ENCODE measurements around the gene SRXN1. TPM values are rescaled to one million over a fixed set of nuclear protein-coding genes. Genes with fewer than 3 reads are reported as not detected.

The SRXN1 gene
- 100 to 1,000 TPM in 3 of 4 donors, 10 to 100 TPM in 1; 87.9 to 170 (median 128) TPM for total RNA-seq

- peak; percentile 86 to 92 for DNase-seq
- Histone ChIP-seq H3K27me3 (no peaks in the 10 kb centered on the region), H3K9me3 (no peaks in the 10 kb centered on the region), H3K27ac (peak within 1 kb of the TSS; percentile 83 to 99 (median 88)), H3K4me3 (peak within 1 kb of the TSS; percentile 76 to 99 (median 82)), H3K4me1 (peaks cover 19 to 21% of the 10 kb centered on the region in 2 donors), H3K36me3 (peaks cover 0 to 31% of the 10 kb centered on the region in 2 donors)
- intact Hi-C loops (cut with DNase I; ENCODE audit: low total_unique reads), result loop anchor here (1.0 to 5.0 kb wide), 7 partner anchors 14 to 469 kb away; partner anchors contain the start of genes CSNK2A1, FAM110A and RBCK1
- ATAC-seq, result peak; percentile 88 to 90
- peak; percentile 84 to 93 for TF ChIP-seq POLR2A (IDR thresholded peaks at IDR 0.05)
- TF ChIP-seq CTCF (IDR thresholded peaks at IDR 0.05 in 4 of 5, conservative IDR thresholded peaks at IDR 0.05 in 1 of 5), result peak; percentile 35 to 80 (median 78)
- in situ Hi-C loops (cut with MboI; ENCODE audit: low sequenced_read_pairs in 4 of 4), result loop anchor here in 2 of 4 donors (10.0 kb wide), 2 partner anchors 98 to 108 kb away; partner anchors contain the start of gene CSNK2A1 (in 1 of the 2)
These were observed at the start of gene SRXN1 for GRCh38 chr20:653110-653589. SRXN1 (minus strand) TSS chr20:653200; CDS start chr20:653185, 15 bp downstream.

GRCh38 chr20:701401-702129 is 48.6 kb upstream of the SRXN1 start:
- intact Hi-C loops (cut with DNase I; ENCODE audit: low total_unique reads), result no loop called here
- peaks cover 7% of the 10 kb centered on the region in 2 donors for H3K4me1 ChIP-seq
- ATAC-seq (peak; percentile 47 to 53), DNase-seq (peak; percentile 28 to 42)
- no peaks in the 10 kb centered on the region for H3K36me3 ChIP-seq
- no peak overlapping the region for H3K27ac ChIP-seq
- in situ Hi-C loops (cut with MboI; ENCODE audit: low sequenced_read_pairs in 4 of 4), result no loop called here
- no peaks in the 10 kb centered on the region for H3K27me3 ChIP-seq
- no peak overlapping the region for H3K4me3 ChIP-seq
- no peak for TF ChIP-seq POLR2A (IDR thresholded peaks at IDR 0.05)
- no peaks in the 10 kb centered on the region for H3K9me3 ChIP-seq

- ATAC-seq, result peak; percentile 67 to 78
- Histone ChIP-seq H3K36me3 (no peaks in the 10 kb centered on the region), H3K9me3 (no peaks in the 10 kb centered on the region), H3K27ac (peak overlapping the region; percentile 46 to 71 (median 54)), H3K27me3 (no peaks in the 10 kb centered on the region), H3K4me1 (peaks cover 7% of the 10 kb centered on the region in 2 donors), H3K4me3 (no peak overlapping the region)
- peak; percentile 42 to 74 for DNase-seq
- in situ Hi-C loops (cut with MboI; ENCODE audit: low sequenced_read_pairs in 4 of 4) (no loop called here), intact Hi-C loops (cut with DNase I; ENCODE audit: low total_unique reads) (no loop called here)
- TF ChIP-seq CTCF (IDR thresholded peaks at IDR 0.05 in 4 of 5, conservative IDR thresholded peaks at IDR 0.05 in 1 of 5) (no peak), POLR2A (IDR thresholded peaks at IDR 0.05) (no peak)
These were observed 46.9 kb upstream of the SRXN1 start for GRCh38 chr20:699811-700338.

GRCh38 chr20:699342-699741 is 46.3 kb upstream of the SRXN1 start:
- in situ Hi-C loops (cut with MboI; ENCODE audit: low sequenced_read_pairs in 4 of 4), result no loop called here
- TF ChIP-seq CTCF (IDR thresholded peaks at IDR 0.05 in 4 of 5, conservative IDR thresholded peaks at IDR 0.05 in 1 of 5) (no peak), POLR2A (IDR thresholded peaks at IDR 0.05) (no peak)
- Histone ChIP-seq H3K27ac (peak overlapping the region in 3 of 4 donors; percentile 9 to 57 (median 46)), H3K9me3 (no peaks in the 10 kb centered on the region), H3K4me1 (peaks cover 7% of the 10 kb centered on the region in 2 donors), H3K27me3 (no peaks in the 10 kb centered on the region), H3K36me3 (no peaks in the 10 kb centered on the region), H3K4me3 (no peak overlapping the region)
- intact Hi-C loops (cut with DNase I; ENCODE audit: low total_unique reads), result no loop called here
- ATAC-seq (no peak), DNase-seq (no peak)

GRCh38 chr20:698276-698675 is 45.3 kb upstream of the SRXN1 start:
- H3K4me1 ChIP-seq, result peaks cover 7% of the 10 kb centered on the region in 2 donors

More at GRCh38 chr20:698276-698675, 45.3 kb upstream of the SRXN1 start:
- in situ Hi-C loops (cut with MboI; ENCODE audit: low sequenced_read_pairs in 4 of 4) (no loop called here), intact Hi-C loops (cut with DNase I; ENCODE audit: low total_unique reads) (no loop called here)
- Histone ChIP-seq H3K9me3 (no peaks in the 10 kb centered on the region), H3K36me3 (no peaks in the 10 kb centered on the region), H3K27ac (no peak overlapping the region), H3K27me3 (no peaks in the 10 kb centered on the region), H3K4me3 (no peak overlapping the region)
- ATAC-seq (no peak), DNase-seq (no peak)
- TF ChIP-seq POLR2A (IDR thresholded peaks at IDR 0.05) (no peak), CTCF (IDR thresholded peaks at IDR 0.05 in 4 of 5, conservative IDR thresholded peaks at IDR 0.05 in 1 of 5) (no peak)
